IPS-NIHi7 (cell line): ENCODE data around the gene FBXO9.

Experiments
- DNase-seq: peaks from one replicate; pipeline ENCODE4 v3.0.0; 2012; ENCODE audit warnings: mixed read lengths; ENCODE audit errors: extremely low spot score

FBXO9 gene

GRCh38 chr6:53136000-53136609 lies 70.9 kb downstream of the FBXO9 start:
- DNase-seq = no peak

DNA sequence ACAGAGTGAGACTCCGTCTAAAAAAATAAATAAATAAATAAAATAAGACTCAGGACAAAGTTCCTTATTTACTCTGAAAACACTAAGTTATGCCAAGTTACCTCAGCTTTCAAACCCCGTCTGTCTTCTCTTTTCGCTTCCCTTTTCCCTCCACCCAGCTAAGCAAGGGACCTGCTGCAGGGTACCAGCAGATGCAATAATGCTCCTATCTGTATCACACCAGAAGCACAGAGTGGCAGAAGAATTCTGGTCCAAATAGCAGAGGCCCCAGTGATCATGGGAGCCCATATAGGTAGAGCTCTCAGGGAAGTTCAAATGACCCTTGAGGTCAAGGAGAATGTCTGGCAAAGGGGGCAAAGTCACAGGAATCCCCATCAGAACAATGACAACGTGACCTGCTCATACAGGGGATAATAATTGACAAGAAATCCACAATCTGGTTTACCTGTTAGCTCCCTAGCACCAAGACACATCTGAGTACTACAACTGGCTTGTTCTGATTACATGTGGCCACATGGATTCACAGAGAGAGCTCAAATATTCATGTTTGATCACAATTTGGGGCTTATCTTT lies 74.7 kb downstream of the FBXO9 start:
- DNase-seq = no peak

DNA sequence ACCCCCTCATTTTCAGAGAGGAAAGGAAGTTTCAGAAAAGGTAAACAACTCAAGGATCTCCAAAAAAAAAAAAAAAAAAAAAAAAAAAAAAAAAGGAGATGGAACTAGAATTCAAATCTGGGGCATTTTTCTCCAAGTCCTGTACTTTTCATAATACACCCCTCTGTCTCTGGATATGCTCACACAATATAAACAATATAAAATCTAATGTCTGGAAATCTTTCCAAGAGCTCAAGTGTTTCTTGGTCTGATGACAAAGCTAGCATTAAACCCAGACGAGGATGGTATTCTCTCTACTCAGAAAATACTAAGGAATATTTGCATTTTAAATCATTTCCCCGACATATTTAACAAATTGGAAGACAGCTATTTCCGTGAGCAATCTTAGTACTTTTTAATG lies 77.6 kb downstream of the FBXO9 start:
- DNase-seq = no peak

- no peak for DNase-seq
Measured at GRCh38 chr6:53143710-53144109, 78.5 kb downstream of the FBXO9 start.

DNA sequence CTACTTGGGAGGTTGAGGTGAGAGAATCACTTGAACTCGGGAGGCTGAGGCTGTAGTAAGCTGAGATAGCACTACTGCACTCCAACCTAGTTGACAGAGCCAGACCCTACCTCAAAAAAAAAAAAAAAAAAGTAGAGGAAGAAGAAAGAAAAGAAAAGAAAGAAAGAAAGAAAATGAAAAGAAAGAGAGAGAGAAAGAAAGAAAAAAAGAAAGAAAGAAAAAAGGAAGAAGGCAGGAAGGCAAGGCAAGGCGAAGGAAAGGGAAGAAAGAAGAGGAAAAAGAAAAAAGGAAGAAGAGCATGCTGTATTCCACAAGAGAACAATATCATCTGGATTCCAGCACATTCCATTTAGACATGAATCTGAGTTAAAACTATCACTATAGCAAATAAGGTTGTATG lies 79.6 kb downstream of the FBXO9 start:
- no peak for DNase-seq

DNA sequence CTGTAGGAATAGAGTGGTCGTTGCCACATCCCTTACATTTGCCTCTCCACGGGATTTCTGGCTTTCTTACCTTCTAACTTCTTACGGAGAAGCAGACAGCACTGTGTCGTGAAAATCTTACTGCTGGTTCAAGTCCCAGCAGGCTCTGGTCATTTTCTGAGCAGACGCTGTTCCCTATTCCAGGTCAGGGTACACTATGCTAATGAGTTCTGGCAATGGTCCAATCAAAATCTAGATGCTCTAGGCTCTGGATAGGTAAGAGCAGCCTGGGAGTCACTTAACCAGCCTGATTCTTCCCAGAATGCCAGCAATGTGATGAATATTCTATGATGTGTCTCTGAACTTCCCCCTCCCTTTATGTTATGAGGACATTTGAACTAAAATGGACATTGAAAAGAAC lies 83.5 kb downstream of the FBXO9 start, which contains the start of gene GCM1:
GCM1 (minus strand) TSS at position 158 of the 400 bp plus-strand sequence. CDS start 3,209 bp downstream, outside the sequence.
- no peak for DNase-seq
